Ishikawa (cell line): ENCODE measurements around the gene CES3.

ENCODE experiments used
- CEBPB ChIP-seq: IDR thresholded peaks from 2 replicates; pipeline ENCODE4 v1.6.1; 2012
- CREB1 ChIP-seq: IDR thresholded peaks from 2 replicates; pipeline ENCODE4 v1.6.1; 2012; ENCODE audit warnings: low read depth
- EGR1 ChIP-seq: IDR thresholded peaks from 2 replicates; pipeline ENCODE4 v1.6.1; 2012
- EP300 ChIP-seq: IDR thresholded peaks from 2 replicates; pipeline ENCODE4 v1.6.1; 2012; ENCODE audit warnings: borderline replicate concordance
- FOXM1 ChIP-seq: IDR thresholded peaks from 2 replicates; pipeline ENCODE4 v1.6.1; 2012; ENCODE audit warnings: low read depth, borderline replicate concordance
- NFIC ChIP-seq: IDR thresholded peaks from 2 replicates; pipeline ENCODE4 v1.6.1; 2012
- RAD21 ChIP-seq: IDR thresholded peaks from 2 replicates; pipeline ENCODE4 v1.6.1; 2012; ENCODE audit warnings: low read depth
- REST ChIP-seq: IDR thresholded peaks from 2 replicates; pipeline ENCODE4 v1.6.1; 2012; ENCODE audit warnings: low read depth, mild to moderate bottlenecking
- TAF1 ChIP-seq: IDR thresholded peaks from 2 replicates; pipeline ENCODE4 v1.6.1; 2012; ENCODE audit warnings: low read depth, mild to moderate bottlenecking
- TCF12 ChIP-seq: IDR thresholded peaks from 2 replicates; pipeline ENCODE4 v1.6.1; 2012; ENCODE audit warnings: low read depth
- TEAD4 ChIP-seq: IDR thresholded peaks from 2 replicates; pipeline ENCODE4 v1.6.1; 2012
- USF1 ChIP-seq: IDR thresholded peaks from 2 replicates; pipeline ENCODE4 v1.6.1; 2012
- YY1 ChIP-seq: IDR thresholded peaks from 2 replicates; pipeline ENCODE4 v1.6.1; 2012; ENCODE audit warnings: low read depth
- ZBTB7A ChIP-seq: IDR thresholded peaks from 2 replicates; pipeline ENCODE4 v1.6.1; 2012; ENCODE audit warnings: low read depth
- TF ChIP-seq, protein P1 (sequence below): IDR thresholded peaks from 2 replicates; pipeline ENCODE4 v1.6.1; 2012

The CES3 gene

DNA sequence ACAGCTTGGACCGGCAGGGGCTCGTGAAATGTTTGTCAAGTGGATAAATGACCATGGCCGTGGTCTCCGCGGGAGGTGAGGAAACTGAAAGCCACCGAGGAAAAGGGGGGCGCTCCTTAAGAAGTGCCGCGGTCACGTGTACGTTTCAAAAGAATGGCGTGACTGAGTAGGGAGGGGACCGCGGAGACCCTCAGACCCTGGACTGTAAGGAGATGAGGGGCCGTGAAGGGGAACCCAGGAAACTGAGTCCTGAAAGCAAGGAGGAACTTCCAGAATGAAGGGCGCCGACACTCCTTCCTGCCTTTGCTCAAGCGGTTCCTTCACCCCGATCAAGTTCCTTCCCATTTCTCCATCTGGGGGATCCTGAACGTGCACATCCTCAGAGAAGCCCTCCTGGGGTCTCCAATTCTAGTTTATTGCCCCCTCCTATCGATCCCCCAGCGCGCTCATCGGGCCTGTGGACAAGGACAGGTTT lies 26.2 kb upstream of the CES3 start:
- TF ChIP-seq ZBTB7A = peak; percentile 38; the same call in 1 of the 2 replicates

- no peak for TF ChIP-seq YY1
- TF ChIP-seq NFIC = no peak
- TF ChIP-seq CEBPB = no peak
Measured at GRCh38 chr16:66935314-66936011, 25.6 kb upstream of the CES3 start, which contains the start of gene CES2. TSS of gene CES2 (plus strand) at chr16:66935516. CDS start at chr16:66935636, 120 bp downstream.

GRCh38 chr16:66936462-66936861 lies 24.6 kb upstream of the CES3 start:
- TF ChIP-seq EP300 (no peak), CEBPB (no peak), CREB1 (no peak)
- TF ChIP-seq, protein P1, sequence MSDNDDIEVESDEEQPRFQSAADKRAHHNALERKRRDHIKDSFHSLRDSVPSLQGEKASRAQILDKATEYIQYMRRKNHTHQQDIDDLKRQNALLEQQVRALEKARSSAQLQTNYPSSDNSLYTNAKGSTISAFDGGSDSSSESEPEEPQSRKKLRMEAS = no peak

GRCh38 chr16:66936889-66937554 lies 24.0 kb upstream of the CES3 start:
- TF ChIP-seq, protein P1 = no peak
- TF ChIP-seq EGR1 = no peak
- TF ChIP-seq NFIC = no peak
- no peak for TF ChIP-seq ZBTB7A
- no peak for TF ChIP-seq TCF12

DNA sequence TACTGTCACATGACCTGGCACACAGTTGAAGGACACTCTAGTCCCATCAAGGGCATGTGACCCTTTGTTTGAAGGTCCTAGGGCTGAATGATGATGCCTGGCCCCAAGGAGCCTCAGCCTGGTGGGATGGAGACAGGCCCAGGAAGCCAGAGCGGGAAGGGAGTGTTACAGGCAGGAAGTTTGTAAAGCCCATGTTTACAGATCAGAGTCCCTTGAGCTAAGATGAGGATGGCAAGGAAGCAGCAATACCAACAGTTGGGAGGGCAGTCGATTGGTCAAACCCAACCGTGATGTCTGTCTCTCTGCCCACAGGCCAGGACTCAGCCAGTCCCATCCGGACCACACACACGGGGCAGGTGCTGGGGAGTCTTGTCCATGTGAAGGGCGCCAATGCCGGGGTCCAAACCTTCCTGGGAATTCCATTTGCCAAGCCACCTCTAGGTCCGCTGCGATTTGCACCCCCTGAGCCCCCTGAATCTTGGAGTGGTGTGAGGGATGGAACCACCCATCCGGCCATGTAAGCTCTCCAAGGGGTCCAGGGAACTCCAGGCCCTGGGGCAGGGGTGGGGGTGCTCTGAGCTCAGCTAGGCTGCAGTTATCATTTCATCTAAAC lies 23.2 kb upstream of the CES3 start:
- TF ChIP-seq TAF1 (no peak), FOXM1 (no peak), EGR1 (no peak), TCF12 (no peak)

GRCh38 chr16:66939366-66939765 lies 21.7 kb upstream of the CES3 start:
- TF ChIP-seq FOXM1 (no peak), TEAD4 (no peak), YY1 (no peak), USF1 (no peak), EP300 (no peak), EGR1 (no peak), CREB1 (no peak), ZBTB7A (no peak), RAD21 (no peak), CEBPB (no peak)
- TF ChIP-seq, protein P1 = no peak

GRCh38 chr16:66940236-66940635 lies 20.8 kb upstream of the CES3 start:
- TF ChIP-seq RAD21 = no peak
- TF ChIP-seq CEBPB = no peak
- no peak for TF ChIP-seq CREB1
- no peak for TF ChIP-seq TEAD4
- TF ChIP-seq NFIC = no peak
- TF ChIP-seq REST = no peak
- TF ChIP-seq YY1 = no peak
- no peak for TF ChIP-seq EGR1
- TF ChIP-seq EP300 = no peak
- TF ChIP-seq, protein P1 = no peak

- TF ChIP-seq NFIC = no peak
- TF ChIP-seq EGR1 = no peak
- TF ChIP-seq REST = no peak
- no peak for TF ChIP-seq TAF1
- no peak for TF ChIP-seq YY1
- TF ChIP-seq EP300 = no peak
- no peak for TF ChIP-seq CEBPB
- TF ChIP-seq TCF12 = no peak
- no peak for TF ChIP-seq USF1
- TF ChIP-seq RAD21 = no peak
- TF ChIP-seq, protein P1 = no peak
- TF ChIP-seq FOXM1 = no peak
- no peak for TF ChIP-seq ZBTB7A
Measured at GRCh38 chr16:66942981-66943380, 18.1 kb upstream of the CES3 start.
